Activated CD4-positive, CD25-positive, alpha-beta regulatory T cell treated with anti-CD3 and anti-CD28 coated beads, Interleukin-2, amount 50 U/mL, for 72 hours (primary cell): ENCODE results near the gene SSNA1.

Experiments used
- DNase-seq: peaks from one replicate; pipeline ENCODE4 v3.0.0; 2021

The SSNA1 gene

DNA sequence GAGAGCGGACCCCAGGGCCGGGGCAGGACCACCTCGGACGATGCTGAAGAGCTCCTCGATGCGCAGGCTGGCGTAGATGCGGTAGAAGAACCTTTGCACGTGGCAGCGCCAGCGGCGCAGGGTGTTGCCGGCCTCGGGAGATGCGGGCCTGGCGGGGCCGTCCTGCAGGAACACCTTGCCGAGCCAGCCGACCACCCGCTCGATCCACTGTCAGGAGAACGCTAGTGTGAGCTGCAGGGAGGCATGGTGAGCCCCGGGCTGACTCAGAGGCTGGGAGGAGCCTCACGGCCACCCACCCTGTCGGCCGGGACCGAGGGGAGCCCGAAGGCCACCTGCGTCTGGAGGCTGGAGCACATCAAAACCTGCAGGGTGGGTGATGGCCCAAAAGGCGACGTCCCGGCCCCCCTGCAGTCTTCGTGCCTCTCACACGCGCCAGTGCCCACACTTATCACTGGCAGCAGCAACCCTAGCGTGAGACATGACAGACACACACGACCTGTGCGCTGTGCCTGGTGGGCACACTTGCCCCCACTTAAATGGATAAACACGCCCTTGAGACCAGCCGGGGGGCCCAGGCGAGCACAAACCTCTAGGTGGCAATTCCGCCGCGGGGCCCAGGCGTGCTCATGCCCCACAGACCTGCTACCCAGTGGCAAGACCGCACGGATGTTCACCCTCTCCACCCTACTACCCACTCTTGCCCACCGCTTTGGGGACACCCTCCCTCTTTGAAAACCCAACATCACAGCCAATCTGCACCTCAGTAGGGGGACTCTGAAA, 3.4 kb upstream of the SSNA1 start:
- DNase-seq = no peak

DNA sequence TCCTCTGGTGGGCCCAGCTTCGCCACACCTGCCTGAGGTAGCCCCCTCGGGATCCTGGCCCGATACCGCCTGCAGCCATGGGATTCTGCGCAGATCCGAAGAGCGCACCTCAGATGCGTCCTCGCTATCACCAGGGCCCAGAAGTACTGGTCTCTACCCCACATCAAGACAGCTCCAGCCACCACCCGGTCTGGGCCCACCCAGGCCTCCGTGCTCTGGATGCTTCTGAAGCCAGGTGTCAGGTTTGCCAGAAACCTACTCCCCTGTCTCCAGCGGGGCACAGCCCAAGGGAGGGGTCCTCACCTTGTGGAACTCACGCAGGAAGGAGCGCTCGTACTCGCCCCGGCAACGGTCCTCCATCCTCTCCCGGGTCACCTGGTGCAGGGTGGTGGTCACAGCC, 2.6 kb upstream of the SSNA1 start:
- DNase-seq = no peak

DNA sequence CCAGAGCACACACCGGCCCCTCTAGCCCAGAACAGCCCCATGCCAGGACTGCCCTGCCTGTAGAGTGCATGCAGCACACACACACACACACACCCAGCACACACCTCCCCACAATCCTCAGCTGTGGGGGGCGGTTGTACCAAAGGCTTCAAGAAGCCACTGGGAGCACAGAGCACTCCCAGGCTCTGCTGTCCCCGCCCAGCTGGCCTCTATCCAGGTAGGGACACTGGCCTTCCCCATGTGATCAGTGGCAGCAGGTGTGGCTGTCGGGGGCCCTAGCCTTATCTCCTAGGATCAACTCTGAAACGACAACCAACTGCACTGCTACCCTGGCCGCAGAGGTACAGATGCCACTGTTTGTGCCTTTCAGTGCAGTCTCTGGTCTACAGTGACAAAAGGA, 2.1 kb upstream of the SSNA1 start:
- no peak for DNase-seq

DNA sequence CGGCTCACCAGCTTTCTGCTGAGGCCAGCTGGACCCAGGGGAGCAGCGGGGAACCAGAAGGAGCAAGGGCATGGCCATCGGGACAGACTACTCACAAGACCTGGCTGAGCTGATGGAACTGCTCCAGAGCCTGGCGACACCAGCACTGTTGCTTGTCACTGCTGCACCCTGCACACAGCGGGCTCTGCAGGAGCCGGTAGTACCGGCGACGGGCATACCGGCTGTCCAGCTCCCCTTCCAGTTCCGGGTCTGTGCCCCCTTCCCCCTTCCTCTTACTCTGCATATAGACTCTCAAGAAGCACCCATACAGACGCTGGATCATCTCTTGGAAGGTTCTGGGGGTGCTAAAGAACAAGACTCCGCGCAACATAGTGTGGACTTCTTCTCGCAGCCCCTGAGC, 1.1 kb upstream of the SSNA1 start:
- no peak for DNase-seq

DNA sequence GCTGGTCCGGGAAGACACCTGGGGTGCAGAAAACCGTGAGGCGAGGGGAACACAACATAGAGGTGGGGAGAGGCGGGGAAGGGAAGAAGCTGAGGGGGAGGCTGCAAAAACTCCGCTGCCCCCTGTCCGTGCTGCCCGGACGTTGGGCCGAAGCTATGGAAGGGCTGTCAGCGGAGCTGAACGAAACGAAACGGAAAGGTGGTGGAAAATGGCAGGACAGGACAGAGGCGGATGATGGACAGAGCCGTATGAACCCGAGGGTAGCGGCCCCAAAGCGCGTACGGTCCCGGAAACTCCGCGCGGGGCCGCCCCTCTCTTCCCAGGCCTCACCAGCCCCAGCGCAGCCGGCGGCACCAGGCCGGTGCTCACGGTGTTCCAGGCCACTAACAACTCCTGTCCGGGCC, 388 bp upstream of the SSNA1 start:
- DNase-seq = no peak

DNA sequence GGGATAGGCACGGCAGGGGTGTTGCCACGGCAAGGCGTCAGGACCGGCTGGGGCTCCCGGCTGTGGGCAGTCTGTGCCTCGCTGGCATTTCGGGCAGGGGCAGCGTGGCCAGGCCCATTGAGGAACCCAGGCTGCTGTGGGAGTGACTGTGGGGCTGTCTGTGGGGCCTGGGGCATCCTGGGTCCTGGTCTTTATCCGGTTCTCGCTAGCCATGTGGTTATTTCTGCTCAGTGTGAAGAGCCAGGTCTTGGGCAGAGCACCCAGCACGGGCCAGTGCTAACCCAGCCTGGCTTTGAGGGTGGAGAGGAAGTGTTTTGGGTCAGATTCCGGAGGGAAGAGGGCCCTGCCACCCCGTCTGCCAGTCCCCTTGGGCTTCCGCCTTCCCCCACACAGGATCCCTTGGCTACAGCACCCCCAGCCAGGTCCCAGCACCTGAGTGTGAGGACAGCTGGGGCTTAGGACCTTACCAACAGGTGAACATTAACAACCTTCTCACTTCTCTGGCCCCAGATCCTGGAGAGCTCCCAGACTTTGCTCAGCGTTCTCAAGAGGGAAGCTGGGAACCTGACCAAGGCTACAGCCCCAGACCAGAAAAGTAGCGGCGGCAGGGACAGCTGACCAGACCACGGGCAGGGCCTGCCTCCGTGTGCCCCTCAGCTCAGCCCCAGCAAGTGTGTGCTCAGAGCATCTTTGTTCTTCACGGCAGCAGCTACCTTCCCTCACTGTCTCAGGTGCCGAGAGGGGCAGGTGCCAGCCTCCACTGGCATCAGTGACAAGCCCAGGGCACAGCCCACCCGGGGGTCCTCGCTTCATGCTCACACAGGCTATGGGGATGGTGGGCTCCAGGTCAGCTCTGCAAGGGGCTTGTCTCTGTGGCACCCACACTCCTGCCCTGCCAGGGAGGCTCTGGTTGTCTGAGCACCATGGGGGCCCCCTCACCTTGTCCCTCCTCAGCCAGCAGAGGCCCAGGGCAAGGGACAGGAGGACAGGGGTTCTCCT, 1.1 kb downstream of the SSNA1 start:
- DNase-seq = no peak

DNA sequence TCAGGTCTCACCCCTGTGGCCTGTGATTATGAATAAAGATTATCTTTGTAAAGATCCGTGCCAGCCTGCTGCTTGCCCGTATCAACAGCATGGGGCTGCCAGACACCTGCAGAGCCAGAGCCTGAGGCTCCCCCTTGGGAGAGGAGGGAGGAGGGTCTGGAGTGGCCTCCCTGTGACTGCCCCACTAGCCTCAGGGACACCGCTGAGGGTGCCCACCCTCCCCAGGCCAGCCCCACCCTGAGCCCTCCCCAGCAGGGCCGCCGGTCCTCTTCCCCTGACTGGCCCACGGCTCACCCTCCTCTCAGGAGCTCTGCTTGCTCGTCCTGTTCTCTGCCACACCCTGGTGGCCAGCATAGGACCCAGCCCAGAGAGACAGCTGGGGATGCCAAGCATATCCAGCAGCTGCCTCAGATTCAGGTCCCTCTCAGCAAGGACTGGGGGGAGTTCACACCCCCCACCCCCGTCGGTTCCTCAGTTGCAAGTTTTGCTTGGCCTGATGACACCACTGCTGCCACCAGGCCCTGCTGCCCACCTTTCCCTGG, 1.9 kb downstream of the SSNA1 start:
- DNase-seq = no peak

DNA sequence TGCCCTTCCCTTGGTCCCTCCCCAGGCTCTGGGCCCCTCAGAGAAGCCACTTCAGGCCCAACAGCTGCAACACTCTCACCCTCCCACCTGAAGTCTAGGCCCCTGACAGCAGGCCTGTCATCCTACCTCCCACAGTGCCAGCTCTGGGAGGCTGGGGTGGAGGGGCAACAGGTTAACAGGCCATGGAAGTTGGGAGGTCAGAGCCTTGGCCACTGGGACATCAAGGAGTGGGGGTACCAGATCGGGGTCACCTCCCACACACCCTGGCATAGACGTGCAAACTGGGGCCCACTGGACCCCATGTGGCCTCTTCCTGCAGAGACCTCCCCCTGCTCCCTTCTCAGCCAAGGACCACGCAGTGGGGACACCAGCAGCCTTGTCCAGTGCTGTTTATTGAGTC, 2.8 kb downstream of the SSNA1 start:
- DNase-seq = no peak

DNA sequence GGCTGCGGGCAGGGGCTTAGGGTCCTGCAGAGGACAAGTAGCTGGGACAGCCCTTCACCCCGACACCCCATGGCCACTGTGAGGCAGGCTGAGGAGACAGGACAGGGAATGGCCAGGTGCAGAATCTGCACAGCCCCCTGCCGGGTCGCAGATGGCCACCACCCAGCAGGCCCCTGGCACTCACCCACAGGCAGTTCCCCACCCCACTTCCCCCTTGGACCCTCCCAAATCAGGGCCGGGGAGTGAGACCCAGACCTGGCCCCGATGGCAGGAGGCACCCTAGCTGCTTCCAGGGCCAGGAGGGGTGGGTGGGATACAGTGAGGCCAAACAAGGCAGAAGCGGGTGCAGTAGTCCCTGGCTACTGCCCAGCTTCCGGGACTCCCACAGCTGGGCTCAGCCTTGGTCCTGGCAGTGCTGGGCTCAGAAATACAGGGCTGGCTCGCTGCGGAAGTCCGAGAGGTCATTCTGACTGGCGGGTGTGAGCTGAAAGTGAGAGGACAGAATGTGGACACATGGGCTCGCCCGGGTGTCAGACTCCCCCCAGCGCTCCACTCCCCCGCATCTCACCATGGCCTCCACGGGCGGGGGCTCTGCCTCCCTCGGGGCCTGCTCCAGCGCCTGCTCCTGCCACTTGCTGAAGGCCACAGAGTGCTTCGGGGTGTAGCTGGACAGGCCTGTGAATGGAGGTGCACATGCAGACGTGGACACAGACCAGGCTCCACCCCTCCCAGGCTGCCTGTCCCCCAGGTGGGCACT, 3.4 kb downstream of the SSNA1 start:
- no peak for DNase-seq

DNA sequence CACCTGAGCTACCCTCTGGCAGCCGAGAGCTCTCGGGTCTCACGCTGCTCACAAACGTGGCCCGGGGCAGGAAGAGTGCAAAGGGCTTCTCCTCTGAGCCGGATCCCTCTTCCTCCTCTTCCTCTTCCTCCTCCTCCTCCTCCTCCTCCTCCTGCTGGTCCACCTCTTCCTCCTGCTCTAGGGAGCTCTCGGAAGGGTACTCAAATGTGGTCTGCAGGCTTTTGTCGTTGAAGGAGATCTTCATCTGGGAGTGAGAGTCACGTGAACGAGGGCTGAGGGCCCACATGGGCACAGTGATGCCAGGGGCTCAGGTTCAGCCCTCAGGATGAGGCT, 3.9 kb downstream of the SSNA1 start:
- DNase-seq = no peak

DNA sequence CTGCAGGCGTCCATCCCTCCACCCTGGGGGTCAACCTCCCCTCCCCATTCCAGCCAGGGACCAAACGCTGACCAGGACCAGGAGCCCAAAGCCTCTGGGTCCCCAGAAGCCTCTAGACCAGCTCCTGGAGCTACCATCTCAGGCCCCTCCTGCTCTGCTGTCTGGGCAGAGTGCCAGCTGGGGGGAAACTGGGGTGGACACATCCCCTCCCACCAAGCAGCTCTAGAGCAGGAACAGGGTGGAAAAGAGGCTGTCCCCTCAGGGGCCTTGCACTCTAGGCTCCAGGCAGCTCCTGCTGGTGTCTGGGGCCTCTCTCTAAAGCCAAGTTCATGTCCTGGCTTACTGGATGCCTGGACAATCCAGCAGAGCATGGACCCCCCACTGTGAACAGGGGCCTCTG, 4.4 kb downstream of the SSNA1 start:
- DNase-seq = no peak

DNA sequence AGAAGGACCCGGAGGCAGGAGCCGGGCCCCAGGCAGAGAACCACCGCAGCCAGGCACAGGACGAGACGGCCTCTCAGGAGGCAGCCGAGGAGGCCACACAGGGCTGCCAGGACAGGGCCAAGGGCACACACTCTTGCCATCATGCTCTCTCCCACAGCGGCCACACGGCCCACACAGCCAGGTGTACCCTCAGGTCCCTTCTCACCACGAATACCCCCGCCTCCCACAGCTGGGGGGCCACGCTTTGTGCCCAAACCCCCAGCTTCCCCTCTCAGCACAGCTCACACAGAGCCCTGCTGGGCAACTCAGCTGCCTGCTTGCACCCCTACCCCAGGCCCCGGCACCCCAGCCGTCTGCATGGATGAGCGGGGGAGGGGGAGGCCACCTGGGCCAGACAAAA, 5.3 kb downstream of the SSNA1 start:
- DNase-seq = no peak

DNA sequence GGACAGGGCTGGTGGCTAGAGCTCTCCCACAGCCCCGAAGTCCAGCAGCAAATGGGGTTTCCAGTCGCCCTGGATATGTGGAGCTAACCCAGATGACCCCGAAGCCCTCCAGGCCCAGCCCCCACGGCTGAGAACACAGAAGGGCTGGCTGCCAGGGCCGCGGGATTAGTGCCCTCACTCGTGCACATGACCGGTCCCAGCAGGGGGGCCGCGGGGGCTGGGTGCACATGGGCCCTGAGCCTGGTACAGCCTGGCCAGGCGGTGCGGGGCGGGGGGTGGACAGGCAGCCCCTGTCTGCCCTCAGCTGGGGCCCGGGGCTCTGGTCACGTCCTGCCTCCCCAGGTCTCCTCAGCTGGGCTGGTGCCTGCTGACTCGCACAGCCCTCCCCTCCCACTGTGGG, 5.9 kb downstream of the SSNA1 start:
- no peak for DNase-seq

DNA sequence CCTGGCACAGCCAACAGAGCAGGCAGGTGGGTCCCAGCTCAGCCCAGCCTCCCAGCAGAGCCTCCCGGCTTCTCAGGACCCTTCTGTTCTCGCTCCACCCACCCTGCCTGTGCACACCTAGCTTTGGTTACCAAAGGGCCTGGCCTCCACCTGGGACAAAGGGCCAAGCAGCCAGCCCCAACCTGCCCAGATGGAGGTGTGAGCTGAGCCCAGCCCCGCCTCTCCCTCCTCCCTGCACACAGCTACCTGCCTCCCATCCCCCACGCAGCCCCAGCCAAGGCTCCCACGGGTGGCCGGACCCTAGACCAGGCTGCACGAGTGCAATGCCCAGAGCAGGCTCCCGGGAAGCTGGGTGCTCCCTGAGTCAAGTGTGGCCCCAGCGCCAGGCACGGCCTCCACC, 6.4 kb downstream of the SSNA1 start:
- DNase-seq = no peak

DNA sequence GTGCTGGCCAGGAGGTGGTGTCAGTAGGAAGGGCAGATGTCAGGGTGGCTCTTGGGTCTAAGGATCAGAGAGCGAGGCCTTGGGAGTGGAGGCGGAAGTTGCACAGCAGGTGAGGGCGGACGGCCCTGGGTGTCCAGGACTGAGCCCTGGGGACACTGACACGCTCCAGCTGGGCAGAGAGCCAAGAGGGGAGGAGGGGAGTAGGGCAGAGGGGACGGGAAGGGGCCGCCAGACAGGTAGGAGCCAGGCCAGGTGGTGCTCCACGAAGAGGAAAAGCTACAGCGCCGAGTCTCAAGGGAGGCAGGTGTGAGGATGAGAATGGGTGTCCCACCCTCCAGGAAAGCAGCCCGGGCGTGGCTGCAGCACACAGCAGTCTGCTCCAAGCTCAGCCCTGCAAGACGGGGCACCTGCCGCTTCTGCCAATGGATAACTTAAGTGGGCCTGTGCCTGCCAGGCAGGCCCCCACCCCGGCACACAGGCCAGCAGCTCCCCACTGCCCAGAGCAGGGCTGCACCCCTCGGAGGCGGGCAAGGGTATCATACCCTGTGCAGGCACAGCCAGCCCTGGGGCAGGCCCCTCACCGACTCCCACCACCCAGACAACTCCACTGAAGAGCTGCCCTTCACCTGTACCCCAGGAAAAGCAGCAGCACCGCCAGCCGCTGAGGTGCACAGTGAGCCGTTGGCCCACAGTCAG, 7.2 kb downstream of the SSNA1 start:
- DNase-seq = no peak

DNA sequence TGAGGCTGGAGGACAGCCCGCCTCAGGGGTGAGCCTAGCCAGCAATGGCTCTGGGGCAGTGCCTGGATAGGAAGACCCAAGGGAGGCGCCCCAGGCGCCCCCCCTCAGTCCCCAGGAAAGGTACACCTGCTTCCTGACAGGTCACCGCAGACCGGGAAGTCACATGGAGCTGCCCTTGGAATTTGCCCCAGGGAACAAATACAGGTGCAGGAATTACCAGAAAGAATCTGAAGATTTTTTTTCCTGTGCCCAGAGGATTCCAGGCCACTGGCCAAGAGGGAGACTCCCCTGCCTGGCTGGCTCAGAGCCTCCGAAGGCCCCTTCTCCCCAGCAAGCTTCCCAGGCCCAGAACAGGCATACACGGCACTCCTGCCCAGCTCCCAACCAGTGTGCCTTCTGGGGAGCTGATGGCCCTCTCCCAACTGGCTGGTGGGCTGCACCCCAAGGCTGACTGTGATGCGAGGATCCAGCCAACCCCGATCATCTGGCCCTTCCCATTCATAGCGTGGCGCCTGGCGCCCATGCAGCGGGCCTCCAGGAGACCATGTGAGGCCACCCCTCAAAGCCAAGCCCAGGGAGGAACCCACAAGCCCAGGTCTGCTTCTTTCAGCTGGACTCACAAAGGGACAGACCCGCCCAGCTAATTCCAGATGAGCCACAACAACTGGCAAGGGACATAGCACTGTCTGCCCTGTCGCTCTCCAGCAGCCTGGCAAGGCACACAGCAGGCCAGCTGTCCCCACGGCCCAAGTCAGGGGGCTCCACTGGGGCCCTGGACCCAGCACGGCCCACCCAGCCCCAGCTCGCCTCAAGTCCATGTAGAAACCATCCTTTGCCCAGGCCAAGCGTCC, 9.8 kb downstream of the SSNA1 start:
- no peak for DNase-seq

DNA sequence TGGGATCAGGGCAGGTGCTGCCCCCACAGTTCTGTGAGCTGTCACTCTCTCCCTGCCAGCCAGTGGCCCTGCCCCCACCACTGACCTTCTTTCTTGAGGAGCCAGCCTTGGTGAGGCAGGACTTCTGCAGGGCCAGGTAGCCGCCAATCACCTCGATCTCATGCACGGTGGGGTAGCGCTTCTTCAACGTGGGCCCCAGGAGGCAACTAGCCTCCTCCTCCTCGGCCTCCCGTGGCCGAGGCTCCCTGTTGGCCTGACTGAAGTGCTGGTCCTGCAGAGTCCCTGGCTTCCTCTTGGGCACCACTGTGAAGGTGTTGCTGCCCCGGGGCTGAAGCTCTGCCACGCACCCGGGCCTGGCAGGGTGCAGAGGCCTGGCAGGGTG, 10.4 kb downstream of the SSNA1 start:
- DNase-seq = no peak

DNA sequence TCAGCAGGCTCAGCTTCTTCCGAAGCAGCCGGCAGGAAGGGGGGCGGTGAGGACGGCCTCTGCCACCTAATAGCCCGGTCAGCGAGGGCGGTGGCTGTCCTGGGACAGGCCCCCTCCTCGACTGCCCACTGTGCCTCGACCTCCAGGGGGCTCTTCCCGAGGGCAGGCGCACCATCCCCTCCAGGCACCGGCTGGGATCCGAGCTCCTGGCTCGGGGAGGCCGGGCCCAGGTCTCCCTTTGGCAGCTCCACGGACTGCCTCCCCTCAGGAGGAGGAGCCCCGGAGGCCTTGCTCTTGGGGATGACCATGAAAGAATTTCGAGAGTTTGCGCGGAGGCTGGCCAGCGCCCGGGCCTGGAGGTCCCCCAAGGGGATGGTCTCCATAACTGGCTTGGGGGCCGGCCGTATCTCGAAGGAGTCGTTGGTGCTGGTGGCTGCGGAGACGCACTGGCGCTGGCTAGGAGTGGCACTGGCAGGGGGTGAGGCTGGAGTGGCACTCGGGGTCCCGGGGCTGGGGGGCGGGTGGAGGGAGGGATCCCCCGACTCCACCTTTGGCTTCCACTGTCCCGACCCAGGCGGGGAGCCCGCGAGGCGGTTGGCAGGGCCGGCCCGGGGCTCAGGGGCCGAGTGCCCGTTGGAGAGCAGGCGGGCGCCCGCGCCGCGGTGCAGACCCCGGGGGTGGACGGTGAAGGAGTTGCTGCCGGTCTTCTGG, 11.1 kb downstream of the SSNA1 start:
- DNase-seq = no peak

DNA sequence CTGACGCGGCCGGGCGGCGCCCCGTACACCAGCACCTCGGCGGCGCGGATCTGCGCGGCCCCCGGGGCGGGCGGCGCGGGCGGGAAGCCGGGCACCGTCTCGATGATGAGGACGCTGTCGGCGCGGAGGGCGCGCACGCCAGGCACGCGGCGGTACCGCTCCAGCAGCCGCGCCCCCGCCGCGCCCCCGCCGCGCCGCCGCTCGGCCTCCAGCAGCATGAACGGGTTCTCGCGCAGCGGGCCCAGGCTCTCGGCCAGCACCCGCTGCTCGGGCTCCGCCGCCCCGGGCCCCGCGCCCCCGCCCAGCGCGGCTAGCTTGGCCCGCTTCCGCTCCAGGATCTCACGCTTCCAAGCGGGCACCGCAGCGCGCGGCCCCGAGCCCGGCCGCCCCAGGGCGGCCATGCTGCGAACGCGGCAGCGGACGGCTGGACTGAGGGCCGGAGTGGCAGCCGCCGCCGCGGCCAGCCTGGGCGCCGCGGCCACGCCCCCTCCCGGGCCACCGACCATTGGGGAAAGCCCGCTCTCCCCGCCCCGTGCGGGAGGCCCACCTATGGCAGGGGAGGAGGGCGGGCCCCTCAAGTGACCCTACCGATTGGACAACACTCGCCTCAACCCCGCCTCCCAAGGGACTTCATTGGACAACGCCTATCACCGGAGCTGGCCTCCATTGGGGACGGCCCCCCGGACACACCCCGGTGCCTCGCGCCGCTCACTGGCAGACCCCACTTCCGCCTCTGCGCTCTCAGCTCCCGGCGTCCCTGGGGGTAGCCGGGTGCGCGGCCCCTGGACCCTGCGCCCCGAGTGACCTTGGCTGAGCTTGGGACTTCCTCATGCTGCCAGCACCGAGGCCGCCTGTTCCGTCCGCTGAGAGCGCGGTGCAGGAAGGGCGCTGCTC, 12.1 kb downstream of the SSNA1 start, which contains the start of gene TPRN:
TPRN (minus strand) TSS at position 431 of the 894 bp plus-strand sequence; CDS start at position 401, 30 bp downstream.
- DNase-seq = peak; percentile 97
